VCaP (cell line): Measurements from ENCODE around the gene CNOT9.
"Not testable (repeated sequence)": the region's sequence is repeated elsewhere in the genome, so short reads cannot be mapped to it uniquely, and the experiment has no call there.

Experiments used
- H3K27ac ChIP-seq: fragments of 450-650 bp; 2 replicates; pipeline ENCODE4 v1.5.1; 2017
- TF ChIP-seq, protein P1 (sequence below): fragments of 450-650 bp; conservative IDR thresholded peaks from 2 replicates; pipeline ENCODE4 v1.5.1; 2017; ENCODE audit warnings: mild to moderate bottlenecking, moderate library complexity

Gene CNOT9

DNA sequence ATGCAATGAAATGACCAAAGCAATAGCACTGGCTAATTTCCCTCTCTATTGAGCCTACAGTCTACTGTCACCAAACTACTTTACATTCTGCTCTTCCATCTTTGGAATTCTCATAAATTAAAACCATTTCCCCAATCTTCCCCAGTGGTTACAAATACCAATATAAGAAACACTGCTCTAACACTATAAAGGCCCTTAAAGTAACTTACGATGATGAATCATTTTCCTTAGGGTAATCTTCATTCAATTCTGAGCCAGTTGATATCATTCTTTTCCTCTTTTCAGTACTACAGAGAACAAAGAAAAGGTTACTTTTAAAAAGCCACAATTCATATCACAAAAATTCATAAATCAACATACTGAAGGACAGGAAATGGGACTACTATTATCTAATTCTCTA is 22.6 kb upstream of the CNOT9 start:
- no peak overlapping the region for H3K27ac ChIP-seq
- TF ChIP-seq, protein P1, sequence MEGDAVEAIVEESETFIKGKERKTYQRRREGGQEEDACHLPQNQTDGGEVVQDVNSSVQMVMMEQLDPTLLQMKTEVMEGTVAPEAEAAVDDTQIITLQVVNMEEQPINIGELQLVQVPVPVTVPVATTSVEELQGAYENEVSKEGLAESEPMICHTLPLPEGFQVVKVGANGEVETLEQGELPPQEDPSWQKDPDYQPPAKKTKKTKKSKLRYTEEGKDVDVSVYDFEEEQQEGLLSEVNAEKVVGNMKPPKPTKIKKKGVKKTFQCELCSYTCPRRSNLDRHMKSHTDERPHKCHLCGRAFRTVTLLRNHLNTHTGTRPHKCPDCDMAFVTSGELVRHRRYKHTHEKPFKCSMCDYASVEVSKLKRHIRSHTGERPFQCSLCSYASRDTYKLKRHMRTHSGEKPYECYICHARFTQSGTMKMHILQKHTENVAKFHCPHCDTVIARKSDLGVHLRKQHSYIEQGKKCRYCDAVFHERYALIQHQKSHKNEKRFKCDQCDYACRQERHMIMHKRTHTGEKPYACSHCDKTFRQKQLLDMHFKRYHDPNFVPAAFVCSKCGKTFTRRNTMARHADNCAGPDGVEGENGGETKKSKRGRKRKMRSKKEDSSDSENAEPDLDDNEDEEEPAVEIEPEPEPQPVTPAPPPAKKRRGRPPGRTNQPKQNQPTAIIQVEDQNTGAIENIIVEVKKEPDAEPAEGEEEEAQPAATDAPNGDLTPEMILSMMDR, result no peak

DNA sequence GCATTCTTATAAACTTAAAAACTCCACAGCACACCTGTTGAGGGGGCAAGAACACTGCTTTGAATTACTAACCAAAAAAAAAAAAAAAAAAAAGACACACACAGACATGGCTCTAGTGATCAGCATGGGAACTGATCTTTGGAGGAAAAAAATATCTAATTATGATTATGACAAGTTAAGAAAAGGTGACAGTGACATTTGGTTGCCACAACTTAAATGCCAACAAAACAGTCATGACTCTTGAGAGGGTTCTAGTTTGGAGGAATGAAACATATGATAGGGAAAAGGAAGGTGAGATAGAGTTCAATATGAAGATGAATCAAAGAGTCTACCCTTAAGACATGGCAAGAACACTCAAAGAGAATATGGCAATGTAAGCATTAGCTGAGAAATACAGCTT is 21.1 kb upstream of the CNOT9 start:
- TF ChIP-seq, protein P1, result no peak
- H3K27ac ChIP-seq, result no peak overlapping the region

DNA sequence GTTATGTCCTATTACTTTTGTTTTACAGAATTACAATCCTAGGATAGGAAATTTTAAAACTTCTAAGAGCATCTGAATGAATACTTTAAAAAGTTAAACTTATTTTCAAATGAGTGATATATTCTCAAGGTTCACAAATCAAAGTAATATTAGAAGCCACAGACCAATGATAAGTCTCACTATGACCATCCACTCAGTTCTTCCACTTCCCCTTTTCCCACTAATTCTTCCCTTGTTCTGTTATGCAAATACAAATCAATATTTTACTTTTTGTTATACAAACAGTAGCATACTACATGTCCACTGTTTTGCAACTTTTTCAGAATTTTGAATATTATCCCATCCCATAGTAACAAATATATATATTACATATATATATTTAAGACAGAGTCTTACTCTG is 20.7 kb upstream of the CNOT9 start:
- TF ChIP-seq, protein P1, result no peak
- H3K27ac ChIP-seq, result no peak overlapping the region

DNA sequence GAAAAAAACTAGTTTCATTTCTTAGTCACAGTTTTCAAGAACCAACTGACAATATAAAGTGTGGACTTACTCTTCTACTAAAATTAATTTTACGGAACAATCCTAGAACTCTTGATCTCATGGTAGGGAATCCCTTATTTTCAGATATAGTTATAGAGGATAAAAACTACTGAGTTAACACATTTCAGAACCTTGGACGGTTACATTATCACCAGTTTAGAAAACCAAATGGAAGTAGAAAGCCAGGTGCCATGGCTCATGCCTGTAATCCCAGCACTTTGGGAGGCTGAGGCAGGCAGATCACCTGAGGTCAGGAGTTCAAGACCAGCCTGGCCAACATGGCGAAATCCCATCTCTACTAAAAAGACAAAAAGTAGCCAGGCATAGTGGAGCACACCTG is 14.4 kb upstream of the CNOT9 start:
- H3K27ac ChIP-seq, result not testable (repeated sequence)

DNA sequence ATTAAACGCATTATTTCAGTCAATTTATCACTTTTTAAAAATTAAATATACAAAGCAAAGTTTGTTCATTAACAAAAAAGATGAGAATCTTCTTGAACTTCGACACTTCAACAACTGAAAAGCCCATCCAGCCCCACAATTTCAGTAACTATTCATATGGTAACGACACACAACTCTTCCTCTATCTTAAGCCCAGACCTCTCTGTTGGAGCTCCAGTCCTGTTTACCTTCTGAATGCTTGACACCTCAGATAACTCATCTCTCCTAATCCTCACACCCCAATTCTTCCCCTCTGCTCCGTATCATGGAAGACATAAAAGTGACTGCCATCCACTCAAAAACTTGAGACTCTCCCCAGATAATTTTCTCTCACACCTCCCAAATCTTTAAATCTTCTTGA is 13.1 kb upstream of the CNOT9 start:
- no peak overlapping the region for H3K27ac ChIP-seq
- TF ChIP-seq, protein P1, result no peak

DNA sequence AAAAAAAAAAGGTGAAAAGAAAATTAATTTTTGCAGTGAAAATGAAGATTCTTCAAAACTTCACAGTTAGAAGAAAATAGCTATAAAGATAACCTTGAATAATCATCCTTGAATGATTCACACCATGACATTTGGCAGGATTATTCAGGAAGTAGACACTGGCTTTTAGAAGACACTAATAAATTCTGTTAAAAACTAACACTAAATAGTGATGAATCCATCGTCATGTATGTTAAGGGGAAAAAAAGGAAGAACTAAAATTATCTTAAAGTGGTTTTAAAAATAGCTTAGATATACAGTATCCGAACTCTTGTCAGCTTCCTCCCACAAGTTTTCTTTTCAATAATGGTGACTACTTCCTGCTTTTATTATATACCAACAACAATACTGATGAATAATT is 10.7 kb upstream of the CNOT9 start:
- TF ChIP-seq, protein P1, result no peak
- H3K27ac ChIP-seq, result no peak overlapping the region

DNA sequence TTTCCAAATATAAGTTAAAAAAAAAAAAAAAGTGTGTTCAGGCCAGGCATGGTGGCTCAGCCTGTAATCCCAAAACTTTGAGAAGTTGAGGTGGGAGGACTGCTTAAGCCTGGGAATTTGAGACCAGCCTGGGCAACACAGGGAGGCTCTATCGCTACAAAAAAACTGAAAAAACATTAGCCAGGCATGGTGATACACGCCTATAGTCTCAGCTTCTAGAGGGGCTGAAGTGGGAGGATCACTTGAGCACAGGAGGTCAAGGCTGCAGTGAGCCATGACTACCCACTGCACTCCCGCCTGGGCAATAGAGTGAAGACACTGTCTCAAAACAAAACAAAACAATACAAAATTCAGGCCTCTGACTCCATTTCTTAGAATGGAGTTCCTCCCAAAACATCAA is 9.7 kb upstream of the CNOT9 start:
- TF ChIP-seq, protein P1, result no peak
- no peak overlapping the region for H3K27ac ChIP-seq

DNA sequence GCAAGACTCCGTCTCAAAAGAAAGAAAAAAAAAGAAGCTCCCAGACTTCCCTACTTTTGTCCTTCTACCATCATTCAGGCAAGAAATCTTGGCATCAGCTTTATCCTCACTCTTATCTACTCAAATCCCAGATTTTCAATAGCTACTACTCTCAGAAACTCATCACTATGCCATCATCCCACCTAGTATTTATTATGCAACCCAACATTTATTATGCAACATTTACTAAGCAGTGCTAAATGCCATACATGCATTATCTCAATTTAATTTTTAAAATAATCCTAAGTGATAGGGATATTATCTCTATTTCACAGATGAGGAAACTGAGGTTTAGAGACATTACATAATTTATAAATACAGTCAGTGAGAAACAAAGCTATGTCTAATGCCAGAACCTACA is 4.6 kb upstream of the CNOT9 start:
- TF ChIP-seq, protein P1, result no peak
- H3K27ac ChIP-seq, result no peak overlapping the region
